CD14-positive monocyte (primary cell): ENCODE data around the gene TSPAN13. TPM values are rescaled to one million over a fixed set of nuclear protein-coding genes. Genes with fewer than 3 reads are reported as not detected.

ENCODE experiments used
- DNase-seq, 3 donors: peaks; one replicate each; pipeline ENCODE4 v3.0.0-alpha.2; 2011 to 2022
- H2AFZ ChIP-seq: 2 replicates; pipeline ENCODE4 v1.6.0; 2012; ENCODE audit warnings: mild to moderate bottlenecking, low read depth, low read length, inconsistent platforms; ENCODE audit not compliant: insufficient read depth, poor library complexity, severe bottlenecking
- H3K27ac ChIP-seq, 2 donors: 1 replicate in 1 of 2; 2 replicates in 1 of 2; pipeline ENCODE4 v1.5.1; 2012 to 2013; ENCODE audit warnings: low read length in 2 of 2, control low read depth in 1 of 2, inconsistent platforms in 1 of 2, low read depth in 1 of 2, mild to moderate bottlenecking in 1 of 2
- H3K27me3 ChIP-seq, 2 donors: one replicate each; pipeline versions ENCODE4 v1.6.0 to v1.6.1; 2011 to 2013; ENCODE audit warnings: low read length in 2 of 2; ENCODE audit not compliant: control insufficient read depth in 2 of 2, insufficient read depth in 2 of 2
- H3K36me3 ChIP-seq, 2 donors: replicated peaks in 1 of 2; 1 replicate in 1 of 2; 2 replicates in 1 of 2; pipeline versions ENCODE4 v1.5.1 to v1.6.1; 2012 to 2013; ENCODE audit warnings: low read length in 2 of 2, control low read depth in 1 of 2, inconsistent platforms in 1 of 2, mild to moderate bottlenecking in 1 of 2; ENCODE audit not compliant: insufficient read depth in 2 of 2, control insufficient read depth in 1 of 2
- H3K4me1 ChIP-seq, 2 donors: 1 replicate in 1 of 2; 2 replicates in 1 of 2; pipeline versions ENCODE4 v1.5.1 to v1.6.1; 2012 to 2013; ENCODE audit warnings: low read length in 2 of 2, control low read depth in 1 of 2, inconsistent platforms in 1 of 2, mild to moderate bottlenecking in 1 of 2, moderate library complexity in 1 of 2; ENCODE audit not compliant: insufficient read depth in 2 of 2, control insufficient read depth in 1 of 2
- H3K4me2 ChIP-seq: replicated peaks from 2 replicates; pipeline ENCODE3; 2012; ENCODE audit warnings: low read length, moderate library complexity, mild to moderate bottlenecking; ENCODE audit not compliant: poor library complexity, severe bottlenecking; ENCODE audit errors: extremely low read depth
- H3K4me3 ChIP-seq, 3 experiments: fragments of 200-600 bp in 1 of 3; sonication (generic) in 1 of 3; replicated peaks in 1 of 3; 1 replicate in 2 of 3; 2 replicates in 1 of 3; pipeline ENCODE4 v1.5.1; 2011 to 2013; ENCODE audit warnings: low read length in 3 of 3, mild to moderate bottlenecking in 3 of 3, control low read depth in 2 of 3, low read depth in 2 of 3, inconsistent platforms in 1 of 3, moderate library complexity in 1 of 3
- H3K79me2 ChIP-seq: 2 replicates; pipeline ENCODE4 v1.6.0; 2012; ENCODE audit warnings: mild to moderate bottlenecking, control low read depth, inconsistent platforms, low read length, moderate library complexity; ENCODE audit not compliant: insufficient read depth
- H3K9ac ChIP-seq: 2 replicates; pipeline ENCODE4 v1.6.0; 2017; ENCODE audit warnings: low read length, mild to moderate bottlenecking; ENCODE audit not compliant: insufficient read depth, poor library complexity, severe bottlenecking
- H3K9me3 ChIP-seq, 2 donors: replicated peaks in 1 of 2; 1 replicate in 1 of 2; 2 replicates in 1 of 2; pipeline versions ENCODE4 v1.5.1 to v1.6.1; 2012 to 2013; ENCODE audit warnings: low read length in 2 of 2, control low read depth in 1 of 2; ENCODE audit not compliant: control insufficient read depth in 1 of 2, insufficient read depth in 1 of 2
- H4K20me1 ChIP-seq: 2 replicates; pipeline ENCODE4 v1.6.0; 2012; ENCODE audit warnings: mild to moderate bottlenecking, low read length, control low read depth, moderate library complexity; ENCODE audit not compliant: insufficient read depth
- H3K27ac Mint-ChIP-seq, 7 donors: one replicate each; pipeline ENCODE4 v1.8.0; 2020; ENCODE audit warnings: mild to moderate bottlenecking in 7 of 7, mixed read lengths in 7 of 7, moderate library complexity in 6 of 7, inconsistent platforms in 2 of 7
- H3K27me3 Mint-ChIP-seq, 3 donors: one replicate each; pipeline ENCODE4 v1.8.0; 2021 to 2022; ENCODE audit warnings: low read depth in 3 of 3, mild to moderate bottlenecking in 3 of 3, mixed read lengths in 3 of 3, moderate library complexity in 3 of 3, inconsistent platforms in 1 of 3
- H3K36me3 Mint-ChIP-seq, 2 donors: one replicate each; pipeline ENCODE4 v1.8.0; 2020; ENCODE audit warnings: mixed read lengths in 2 of 2, inconsistent platforms in 1 of 2, mild to moderate bottlenecking in 1 of 2
- H3K4me1 Mint-ChIP-seq: one replicate; pipeline ENCODE4 v1.8.0; 2020; ENCODE audit warnings: mild to moderate bottlenecking, mixed read lengths
- H3K4me3 Mint-ChIP-seq, 2 donors: one replicate each; pipeline ENCODE4 v1.8.0; 2020; ENCODE audit warnings: mild to moderate bottlenecking in 2 of 2, mixed read lengths in 2 of 2, moderate library complexity in 1 of 2
- H3K9me3 Mint-ChIP-seq, 7 donors: one replicate each; pipeline ENCODE4 v1.8.0; 2020 to 2022; ENCODE audit warnings: mixed read lengths in 7 of 7, mild to moderate bottlenecking in 6 of 7, moderate library complexity in 6 of 7, inconsistent platforms in 2 of 7
- WGBS: methylation state at CpG from one replicate; pipeline ENCODE4 v1.1.5; 2013; ENCODE audit warnings: missing lambda C conversion rate; ENCODE audit not compliant: insufficient coverage; 5-methylcytosine and 5-hydroxymethylcytosine counted together
- intact Hi-C, 2 donors: fragments of 100-400 bp; cut with micrococcal nuclease; formaldehyde crosslinking; loops; one replicate each; pipeline versions ENCODE4 v1.15.0 to v1.15.1; 2023
- polyA plus RNA-seq, 3 donors: library from polyadenylated mRNA; depleted of rRNA in 1 of 3; unstranded in 2 of 3; stranded (reverse) in 1 of 3; fragments of 300-500 nt in 2 of 3; fragments of >200 nt in 1 of 3; fragmentation: Illumina TruSeq in 2 of 3; gene quantifications; 1 replicate in 2 of 3; 2 replicates in 1 of 3; pipeline ENCODE4 v1.2.3, GENCODE V29; 2012 to 2021
- TF ChIP-seq, protein P1 (sequence below): fragments of 200-600 bp; IDR thresholded peaks from one replicate; pipeline ENCODE4 v1.8.0; 2022; ENCODE audit warnings: antibody characterized with exemption, mild to moderate bottlenecking

The TSPAN13 gene
- polyA plus RNA-seq, 3 donors = 0.09 to 0.17 (median 0.16) TPM

DNA sequence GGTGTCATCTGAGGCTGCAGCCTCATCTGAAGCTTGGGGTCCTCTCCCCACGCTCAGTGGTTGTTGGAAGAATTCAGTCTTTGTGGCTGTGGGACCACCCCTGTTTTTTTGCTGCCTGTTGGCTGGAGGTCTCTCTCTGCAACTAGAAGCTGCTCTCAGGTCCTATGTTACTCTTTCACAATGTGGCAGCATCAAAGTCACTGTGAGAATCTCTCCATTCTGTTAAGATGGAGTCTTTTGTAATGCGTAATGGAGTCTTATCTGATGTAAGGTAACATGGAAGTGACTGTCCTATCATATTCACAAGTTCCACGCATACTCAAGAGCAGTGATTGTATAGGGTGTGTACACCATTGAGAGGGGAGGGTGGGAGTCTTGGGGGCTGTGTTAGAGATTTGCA, 24.9 kb downstream of the TSPAN13 start:
- intact Hi-C loops = no loop called here
- no peaks in the 10 kb centered on the region for H3K36me3 Mint-ChIP-seq
- H3K9me3 Mint-ChIP-seq = no peaks in the 10 kb centered on the region
- peaks cover 2% of the 10 kb centered on the region for H3K4me1 Mint-ChIP-seq
- no peak overlapping the region for H3K4me3 ChIP-seq
- peaks cover 0 to 2% (median 0%) of the 10 kb centered on the region in 3 donors for H3K27me3 Mint-ChIP-seq
- H3K27me3 ChIP-seq = no peaks in the 10 kb centered on the region
- H3K27ac Mint-ChIP-seq = no peak overlapping the region
- H3K27ac ChIP-seq = no peak overlapping the region
- DNase-seq = no peak
- no peaks in the 10 kb centered on the region for H3K79me2 ChIP-seq
- no peaks in the 10 kb centered on the region for H4K20me1 ChIP-seq
- H3K36me3 ChIP-seq = no peaks in the 10 kb centered on the region
- no peak overlapping the region for H3K9ac ChIP-seq
- H2AFZ ChIP-seq = no peak overlapping the region
- TF ChIP-seq, protein P1, sequence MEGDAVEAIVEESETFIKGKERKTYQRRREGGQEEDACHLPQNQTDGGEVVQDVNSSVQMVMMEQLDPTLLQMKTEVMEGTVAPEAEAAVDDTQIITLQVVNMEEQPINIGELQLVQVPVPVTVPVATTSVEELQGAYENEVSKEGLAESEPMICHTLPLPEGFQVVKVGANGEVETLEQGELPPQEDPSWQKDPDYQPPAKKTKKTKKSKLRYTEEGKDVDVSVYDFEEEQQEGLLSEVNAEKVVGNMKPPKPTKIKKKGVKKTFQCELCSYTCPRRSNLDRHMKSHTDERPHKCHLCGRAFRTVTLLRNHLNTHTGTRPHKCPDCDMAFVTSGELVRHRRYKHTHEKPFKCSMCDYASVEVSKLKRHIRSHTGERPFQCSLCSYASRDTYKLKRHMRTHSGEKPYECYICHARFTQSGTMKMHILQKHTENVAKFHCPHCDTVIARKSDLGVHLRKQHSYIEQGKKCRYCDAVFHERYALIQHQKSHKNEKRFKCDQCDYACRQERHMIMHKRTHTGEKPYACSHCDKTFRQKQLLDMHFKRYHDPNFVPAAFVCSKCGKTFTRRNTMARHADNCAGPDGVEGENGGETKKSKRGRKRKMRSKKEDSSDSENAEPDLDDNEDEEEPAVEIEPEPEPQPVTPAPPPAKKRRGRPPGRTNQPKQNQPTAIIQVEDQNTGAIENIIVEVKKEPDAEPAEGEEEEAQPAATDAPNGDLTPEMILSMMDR = no peak
- H3K4me2 ChIP-seq = no peak overlapping the region
- 100% methylated on average over 1 of the region's 3 CpGs for WGBS
- no peaks in the 10 kb centered on the region for H3K9me3 ChIP-seq
- H3K4me3 Mint-ChIP-seq = no peak overlapping the region
- H3K4me1 ChIP-seq = no peaks in the 10 kb centered on the region

DNA sequence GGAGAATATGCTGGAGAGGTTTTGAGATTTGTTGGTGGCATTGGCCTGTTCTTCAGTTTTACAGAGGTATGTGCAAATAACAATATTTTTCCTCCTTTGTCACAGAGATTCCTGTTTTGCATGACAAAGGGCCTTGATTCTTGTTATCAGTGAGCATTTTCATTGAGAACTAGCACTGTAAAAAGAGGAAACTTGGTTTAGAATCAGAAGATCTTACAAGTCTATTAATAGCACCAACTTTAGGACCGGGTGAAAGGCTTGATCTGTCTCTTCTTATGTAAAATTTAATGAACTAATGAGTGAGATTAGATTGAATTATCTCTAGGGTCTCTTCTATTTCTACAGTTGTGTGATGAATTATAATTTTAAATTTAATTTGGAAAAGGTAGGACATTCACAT, 25.5 kb downstream of the TSPAN13 start:
- intact Hi-C loops = no loop called here
- H3K4me2 ChIP-seq = no peak overlapping the region
- TF ChIP-seq, protein P1 = no peak

More for the DNA sequence above, 25.5 kb downstream of the TSPAN13 start:
- Histone ChIP-seq H3K36me3 (no peaks in the 10 kb centered on the region), H2AFZ (no peak overlapping the region), H3K9ac (no peak overlapping the region), H3K4me3 (no peak overlapping the region), H3K79me2 (no peaks in the 10 kb centered on the region), H4K20me1 (no peaks in the 10 kb centered on the region), H3K27me3 (no peaks in the 10 kb centered on the region), H3K27ac (no peak overlapping the region), H3K4me1 (no peaks in the 10 kb centered on the region), H3K9me3 (no peaks in the 10 kb centered on the region)
- H3K36me3 Mint-ChIP-seq = no peaks in the 10 kb centered on the region
- DNase-seq = no peak
- peaks cover 0 to 2% (median 0%) of the 10 kb centered on the region in 3 donors for H3K27me3 Mint-ChIP-seq
- no peak overlapping the region for H3K27ac Mint-ChIP-seq
- H3K4me1 Mint-ChIP-seq = peaks cover 2% of the 10 kb centered on the region
- H3K4me3 Mint-ChIP-seq = no peak overlapping the region
- WGBS = no CpG with 5 or more reads among the region's 1 CpG
- no peaks in the 10 kb centered on the region for H3K9me3 Mint-ChIP-seq
